ELR (cell line): ENCODE results near the gene GIMAP5.

Experiments used
- DNase-seq: peaks from one replicate; pipeline ENCODE4 v3.0.0-alpha.2; 2015; ENCODE audit warnings: low read depth

Gene GIMAP5

GRCh38 chr7:150735596-150736358 is 1.4 kb upstream of the GIMAP5 start:
- no peak for DNase-seq

- DNase-seq: no peak
These were observed 354 bp upstream of the GIMAP5 start for GRCh38 chr7:150736864-150737263.

GRCh38 chr7:150738092-150738491 is 874 bp downstream of the GIMAP5 start:
- no peak for DNase-seq

- DNase-seq: peak; percentile 37
These were observed 1.4 kb downstream of the GIMAP5 start for GRCh38 chr7:150738591-150739001.

- no peak for DNase-seq
These were observed 1.8 kb downstream of the GIMAP5 start for GRCh38 chr7:150739033-150739432.

- DNase-seq: no peak
These were observed 2.8 kb downstream of the GIMAP5 start for GRCh38 chr7:150740053-150740452.

- no peak for DNase-seq
These were observed 5.2 kb downstream of the GIMAP5 start for GRCh38 chr7:150742286-150742968.

GRCh38 chr7:150744041-150744656 is 6.9 kb downstream of the GIMAP5 start:
- DNase-seq: no peak

GRCh38 chr7:150745086-150745485 is 7.9 kb downstream of the GIMAP5 start:
- no peak for DNase-seq

GRCh38 chr7:150745876-150746275 is 8.7 kb downstream of the GIMAP5 start:
- DNase-seq: no peak

- DNase-seq: no peak
These were observed 9.7 kb downstream of the GIMAP5 start for GRCh38 chr7:150746921-150747320.

GRCh38 chr7:150748376-150748775 is 11.2 kb downstream of the GIMAP5 start:
- DNase-seq: no peak

- no peak for DNase-seq
These were observed 14.5 kb downstream of the GIMAP5 start for GRCh38 chr7:150751702-150752101.

- no peak for DNase-seq
These were observed 16.0 kb downstream of the GIMAP5 start for GRCh38 chr7:150753239-150753638.

GRCh38 chr7:150753826-150754603 is 16.8 kb downstream of the GIMAP5 start:
- peak; percentile 7 for DNase-seq

- no peak for DNase-seq
These were observed 17.7 kb downstream of the GIMAP5 start for GRCh38 chr7:150754951-150755350.

- peak; percentile 3 for DNase-seq
These were observed 18.4 kb downstream of the GIMAP5 start for GRCh38 chr7:150755473-150756099.

- DNase-seq: no peak
These were observed 18.9 kb downstream of the GIMAP5 start for GRCh38 chr7:150756166-150756565.

GRCh38 chr7:150756858-150757257 is 19.6 kb downstream of the GIMAP5 start:
- peak; percentile 17 for DNase-seq

- DNase-seq: no peak
These were observed 22.3 kb downstream of the GIMAP5 start for GRCh38 chr7:150759479-150759878.

- DNase-seq: no peak
These were observed 29.1 kb downstream of the GIMAP5 start for GRCh38 chr7:150766334-150766709.

GRCh38 chr7:150769768-150770167 is 32.5 kb downstream of the GIMAP5 start:
- no peak for DNase-seq
